A549 (cell line): Measurements from ENCODE around the gene SNTG2.
"Not testable (repeated sequence)": the region's sequence is repeated elsewhere in the genome, so short reads cannot be mapped to it uniquely, and the experiment has no call there.

Source experiments
- FOXS1 ChIP-seq: fragments of 250-450 bp; sonication (Bioruptor Pico); IDR thresholded peaks from 2 replicates; pipeline ENCODE4 v1.5.0; 2020; ENCODE audit warnings: mild to moderate bottlenecking, moderate library complexity
- HDAC2 ChIP-seq: fragments of 200-600 bp; sonication (generic); IDR thresholded peaks from 2 replicates; pipeline ENCODE4 v1.6.1; 2016
- POLR2A ChIP-seq: IDR thresholded peaks from 2 replicates; pipeline ENCODE4 v1.6.1; 2012; ENCODE audit warnings: mild to moderate bottlenecking, low read length
- SMC3 ChIP-seq: fragments of >200 bp; sonication (Bioruptor Twin); formaldehyde crosslinking; IDR thresholded peaks from 3 replicates; pipeline ENCODE4 v1.6.1; 2018; ENCODE audit warnings: inconsistent platforms
- TP53 ChIP-seq: fragments of 250-450 bp; sonication (Bioruptor Pico); IDR thresholded peaks from 2 replicates; pipeline ENCODE4 v1.5.0; 2021; ENCODE audit warnings: mild to moderate bottlenecking, moderate library complexity
- TF ChIP-seq, protein P1 (sequence below): fragments of 200-600 bp; sonication (generic); IDR thresholded peaks from 2 replicates; pipeline ENCODE4 v1.6.1; 2016; ENCODE audit warnings: antibody characterized with exemption, mild to moderate bottlenecking, moderate library complexity
- TF ChIP-seq, protein P2 (sequence below): fragments of >200 bp; sonication (Bioruptor Twin); formaldehyde crosslinking; IDR thresholded peaks from 3 replicates; pipeline ENCODE4 v1.5.1; 2016
- TF ChIP-seq, protein P3 (sequence below): IDR thresholded peaks from 2 replicates; pipeline ENCODE4 v1.6.1; 2012

DNA sequence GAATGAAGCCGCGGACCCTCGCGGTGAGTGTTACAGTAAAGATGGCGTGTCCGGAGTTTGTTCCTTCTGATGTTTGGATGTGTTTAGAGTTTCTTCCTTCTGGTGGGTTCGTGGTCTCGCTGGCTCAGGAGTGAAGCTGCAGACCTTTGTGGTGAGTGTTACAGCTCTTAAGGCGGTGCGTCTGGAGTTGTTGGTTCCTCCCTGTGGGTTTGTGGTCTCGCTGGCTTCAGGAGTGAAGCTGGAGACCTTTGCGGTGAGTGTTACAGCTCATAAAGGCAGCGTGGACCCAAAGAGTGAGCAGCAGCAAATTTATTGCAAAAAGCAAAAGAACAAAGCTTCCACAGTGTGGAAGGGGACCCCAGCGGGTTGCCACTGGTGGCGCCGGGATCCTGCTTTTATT is 183.2 kb downstream of the SNTG2 start:
- TF ChIP-seq HDAC2; TP53 (CRISPR knock-in tag); SMC3; FOXS1 (CRISPR knock-in tag); POLR2A: not testable (repeated sequence)
- TF ChIP-seq, protein P1, sequence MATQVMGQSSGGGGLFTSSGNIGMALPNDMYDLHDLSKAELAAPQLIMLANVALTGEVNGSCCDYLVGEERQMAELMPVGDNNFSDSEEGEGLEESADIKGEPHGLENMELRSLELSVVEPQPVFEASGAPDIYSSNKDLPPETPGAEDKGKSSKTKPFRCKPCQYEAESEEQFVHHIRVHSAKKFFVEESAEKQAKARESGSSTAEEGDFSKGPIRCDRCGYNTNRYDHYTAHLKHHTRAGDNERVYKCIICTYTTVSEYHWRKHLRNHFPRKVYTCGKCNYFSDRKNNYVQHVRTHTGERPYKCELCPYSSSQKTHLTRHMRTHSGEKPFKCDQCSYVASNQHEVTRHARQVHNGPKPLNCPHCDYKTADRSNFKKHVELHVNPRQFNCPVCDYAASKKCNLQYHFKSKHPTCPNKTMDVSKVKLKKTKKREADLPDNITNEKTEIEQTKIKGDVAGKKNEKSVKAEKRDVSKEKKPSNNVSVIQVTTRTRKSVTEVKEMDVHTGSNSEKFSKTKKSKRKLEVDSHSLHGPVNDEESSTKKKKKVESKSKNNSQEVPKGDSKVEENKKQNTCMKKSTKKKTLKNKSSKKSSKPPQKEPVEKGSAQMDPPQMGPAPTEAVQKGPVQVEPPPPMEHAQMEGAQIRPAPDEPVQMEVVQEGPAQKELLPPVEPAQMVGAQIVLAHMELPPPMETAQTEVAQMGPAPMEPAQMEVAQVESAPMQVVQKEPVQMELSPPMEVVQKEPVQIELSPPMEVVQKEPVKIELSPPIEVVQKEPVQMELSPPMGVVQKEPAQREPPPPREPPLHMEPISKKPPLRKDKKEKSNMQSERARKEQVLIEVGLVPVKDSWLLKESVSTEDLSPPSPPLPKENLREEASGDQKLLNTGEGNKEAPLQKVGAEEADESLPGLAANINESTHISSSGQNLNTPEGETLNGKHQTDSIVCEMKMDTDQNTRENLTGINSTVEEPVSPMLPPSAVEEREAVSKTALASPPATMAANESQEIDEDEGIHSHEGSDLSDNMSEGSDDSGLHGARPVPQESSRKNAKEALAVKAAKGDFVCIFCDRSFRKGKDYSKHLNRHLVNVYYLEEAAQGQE: not testable (repeated sequence)
- TF ChIP-seq, protein P2, sequence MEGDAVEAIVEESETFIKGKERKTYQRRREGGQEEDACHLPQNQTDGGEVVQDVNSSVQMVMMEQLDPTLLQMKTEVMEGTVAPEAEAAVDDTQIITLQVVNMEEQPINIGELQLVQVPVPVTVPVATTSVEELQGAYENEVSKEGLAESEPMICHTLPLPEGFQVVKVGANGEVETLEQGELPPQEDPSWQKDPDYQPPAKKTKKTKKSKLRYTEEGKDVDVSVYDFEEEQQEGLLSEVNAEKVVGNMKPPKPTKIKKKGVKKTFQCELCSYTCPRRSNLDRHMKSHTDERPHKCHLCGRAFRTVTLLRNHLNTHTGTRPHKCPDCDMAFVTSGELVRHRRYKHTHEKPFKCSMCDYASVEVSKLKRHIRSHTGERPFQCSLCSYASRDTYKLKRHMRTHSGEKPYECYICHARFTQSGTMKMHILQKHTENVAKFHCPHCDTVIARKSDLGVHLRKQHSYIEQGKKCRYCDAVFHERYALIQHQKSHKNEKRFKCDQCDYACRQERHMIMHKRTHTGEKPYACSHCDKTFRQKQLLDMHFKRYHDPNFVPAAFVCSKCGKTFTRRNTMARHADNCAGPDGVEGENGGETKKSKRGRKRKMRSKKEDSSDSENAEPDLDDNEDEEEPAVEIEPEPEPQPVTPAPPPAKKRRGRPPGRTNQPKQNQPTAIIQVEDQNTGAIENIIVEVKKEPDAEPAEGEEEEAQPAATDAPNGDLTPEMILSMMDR: not testable (repeated sequence)
- TF ChIP-seq, protein P3, sequence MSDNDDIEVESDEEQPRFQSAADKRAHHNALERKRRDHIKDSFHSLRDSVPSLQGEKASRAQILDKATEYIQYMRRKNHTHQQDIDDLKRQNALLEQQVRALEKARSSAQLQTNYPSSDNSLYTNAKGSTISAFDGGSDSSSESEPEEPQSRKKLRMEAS: not testable (repeated sequence)
